Measurements from ENCODE around the gene ZNF398. TPM values are rescaled to one million over a fixed set of nuclear protein-coding genes. Genes with fewer than 3 reads are reported as not detected.

The ZNF398 gene
- total RNA-seq, 1 donor from 2014 or later, result 9.9 TPM

GRCh38 chr7:149133028-149133710 lies 14.1 kb upstream of the ZNF398 start:
- no peak overlapping the region for H3K4me2 ChIP-seq
- H3K4me3 ChIP-seq, result no peak overlapping the region
- no peaks in the 10 kb centered on the region for H3K9me3 ChIP-seq (ENCODE audit: low read depth)
- H4K20me1 ChIP-seq (ENCODE audit: low read depth), result no peaks in the 10 kb centered on the region
- no peak overlapping the region for H2AFZ ChIP-seq (replicated peaks)
- Mint-ChIP-seq H3K4me1 (no peaks in the 10 kb centered on the region), H3K9me3 (peaks cover 9% of the 10 kb centered on the region), H3K27ac (no peak overlapping the region), H3K4me3 (no peak overlapping the region), H3K27me3 (ENCODE audit: insufficient read depth, low read depth) (peaks cover 2% of the 10 kb centered on the region), H3K36me3 (peaks cover 13% of the 10 kb centered on the region)
- no peak overlapping the region for H3K9ac ChIP-seq
- H3F3A ChIP-seq (ENCODE audit: low read depth), result peaks cover 3% of the 10 kb centered on the region
- TF ChIP-seq EZH2phosphoT487 (IDR thresholded peaks at IDR 0.05) (no peak), EZH2 (IDR thresholded peaks at IDR 0.05) (no peak)
- TF ChIP-seq, protein P1, sequence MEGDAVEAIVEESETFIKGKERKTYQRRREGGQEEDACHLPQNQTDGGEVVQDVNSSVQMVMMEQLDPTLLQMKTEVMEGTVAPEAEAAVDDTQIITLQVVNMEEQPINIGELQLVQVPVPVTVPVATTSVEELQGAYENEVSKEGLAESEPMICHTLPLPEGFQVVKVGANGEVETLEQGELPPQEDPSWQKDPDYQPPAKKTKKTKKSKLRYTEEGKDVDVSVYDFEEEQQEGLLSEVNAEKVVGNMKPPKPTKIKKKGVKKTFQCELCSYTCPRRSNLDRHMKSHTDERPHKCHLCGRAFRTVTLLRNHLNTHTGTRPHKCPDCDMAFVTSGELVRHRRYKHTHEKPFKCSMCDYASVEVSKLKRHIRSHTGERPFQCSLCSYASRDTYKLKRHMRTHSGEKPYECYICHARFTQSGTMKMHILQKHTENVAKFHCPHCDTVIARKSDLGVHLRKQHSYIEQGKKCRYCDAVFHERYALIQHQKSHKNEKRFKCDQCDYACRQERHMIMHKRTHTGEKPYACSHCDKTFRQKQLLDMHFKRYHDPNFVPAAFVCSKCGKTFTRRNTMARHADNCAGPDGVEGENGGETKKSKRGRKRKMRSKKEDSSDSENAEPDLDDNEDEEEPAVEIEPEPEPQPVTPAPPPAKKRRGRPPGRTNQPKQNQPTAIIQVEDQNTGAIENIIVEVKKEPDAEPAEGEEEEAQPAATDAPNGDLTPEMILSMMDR (IDR thresholded peaks at IDR 0.05), result no peak
- peaks cover under 1% of the 10 kb centered on the region for H3K4me1 ChIP-seq
- DNase-seq (ENCODE audit: low spot score), result no peak
- H3K27ac ChIP-seq, result no peak overlapping the region
- peaks cover 8% of the 10 kb centered on the region for H3K36me3 ChIP-seq
- H3K27me3 ChIP-seq, result no peaks in the 10 kb centered on the region
- H3K79me2 ChIP-seq (ENCODE audit: low read depth), result peaks cover 3% of the 10 kb centered on the region

DNA sequence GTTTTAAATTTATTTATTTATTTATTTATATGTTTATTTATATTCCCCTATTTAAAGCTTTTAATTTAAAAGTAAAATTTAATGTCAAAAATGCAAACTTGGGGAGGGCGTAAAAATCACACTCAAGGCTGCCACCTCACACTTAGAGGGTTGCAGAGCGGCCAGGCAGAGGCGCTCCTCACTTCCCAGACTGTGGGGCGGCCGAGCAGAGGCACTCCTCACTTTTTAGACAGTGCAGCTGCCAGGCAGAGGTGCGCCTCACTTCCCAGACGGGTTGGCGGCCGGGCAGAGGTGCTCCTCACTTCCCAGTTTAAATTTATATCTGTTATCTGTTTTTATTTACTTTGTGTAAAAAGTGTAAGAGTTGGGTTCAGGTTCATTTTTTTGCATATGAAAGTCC lies 11.1 kb upstream of the ZNF398 start:
- Mint-ChIP-seq H3K36me3 (peaks cover 4% of the 10 kb centered on the region), H3K9me3 (peaks cover 2% of the 10 kb centered on the region), H3K27me3 (ENCODE audit: insufficient read depth, low read depth) (no peaks in the 10 kb centered on the region), H3K4me3 (no peak overlapping the region), H3K4me1 (no peaks in the 10 kb centered on the region), H3K27ac (no peak overlapping the region)
- Histone ChIP-seq H3K79me2 (ENCODE audit: low read depth) (no peaks in the 10 kb centered on the region), H2AFZ (replicated peaks) (no peak overlapping the region), H3F3A (ENCODE audit: low read depth) (no peaks in the 10 kb centered on the region), H4K20me1 (ENCODE audit: low read depth) (no peaks in the 10 kb centered on the region), H3K4me2 (no peak overlapping the region), H3K27me3 (no peaks in the 10 kb centered on the region), H3K9ac (no peak overlapping the region), H3K9me3 (ENCODE audit: low read depth) (no peaks in the 10 kb centered on the region), H3K27ac (no peak overlapping the region), H3K36me3 (no peaks in the 10 kb centered on the region), H3K4me1 (no peaks in the 10 kb centered on the region), H3K4me3 (no peak overlapping the region)
- DNase-seq (ENCODE audit: low spot score), result no peak
- TF ChIP-seq EZH2phosphoT487 (IDR thresholded peaks at IDR 0.05) (no peak), EZH2 (IDR thresholded peaks at IDR 0.05) (no peak)
- TF ChIP-seq, protein P1 (IDR thresholded peaks at IDR 0.05), result no peak

GRCh38 chr7:149140831-149141230 lies 6.4 kb upstream of the ZNF398 start:
- no peak overlapping the region for H3K4me3 Mint-ChIP-seq
- H4K20me1 ChIP-seq (ENCODE audit: low read depth), result no peaks in the 10 kb centered on the region
- no peak for DNase-seq (ENCODE audit: low spot score)
- H3K4me3 ChIP-seq, result no peak overlapping the region
- H3K27me3 Mint-ChIP-seq (ENCODE audit: insufficient read depth, low read depth), result peaks cover 2% of the 10 kb centered on the region
- peaks cover 9% of the 10 kb centered on the region for H3F3A ChIP-seq (ENCODE audit: low read depth)
- H3K27me3 ChIP-seq, result no peaks in the 10 kb centered on the region
- H3K9me3 Mint-ChIP-seq, result no peaks in the 10 kb centered on the region
- H3K79me2 ChIP-seq (ENCODE audit: low read depth), result no peaks in the 10 kb centered on the region
- no peaks in the 10 kb centered on the region for H3K9me3 ChIP-seq (ENCODE audit: low read depth)
- no peak overlapping the region for H2AFZ ChIP-seq (replicated peaks)
- peaks cover 2% of the 10 kb centered on the region for H3K36me3 Mint-ChIP-seq
- no peak overlapping the region for H3K27ac ChIP-seq
- no peak overlapping the region for H3K9ac ChIP-seq
- H3K4me2 ChIP-seq, result no peak overlapping the region
- H3K27ac Mint-ChIP-seq, result no peak overlapping the region
- no peaks in the 10 kb centered on the region for H3K36me3 ChIP-seq
- peaks cover 8% of the 10 kb centered on the region for H3K4me1 Mint-ChIP-seq
- TF ChIP-seq EZH2 (IDR thresholded peaks at IDR 0.05) (no peak), EZH2phosphoT487 (IDR thresholded peaks at IDR 0.05) (no peak)
- TF ChIP-seq, protein P1 (IDR thresholded peaks at IDR 0.05), result no peak
- H3K4me1 ChIP-seq, result no peaks in the 10 kb centered on the region
